Osteoblast (primary cell): Measurements from ENCODE around the gene CSNK2A2. TPM values are rescaled to one million over a fixed set of nuclear protein-coding genes. Genes with fewer than 3 reads are reported as not detected.

Experiments
- DNase-seq: peaks from one replicate; pipeline ENCODE4 v3.0.0; 2011; ENCODE audit warnings: low spot score, mixed read lengths; ENCODE audit not compliant: insufficient read length; ENCODE audit errors: missing footprints
- H2AFZ ChIP-seq: 2 replicates; pipeline ENCODE4 v1.6.0; 2011; ENCODE audit warnings: mild to moderate bottlenecking, low read length
- H3K27ac ChIP-seq: 2 replicates; pipeline ENCODE4 v1.5.1; 2011; ENCODE audit warnings: mild to moderate bottlenecking, low read depth, low read length, moderate library complexity
- H3K27me3 ChIP-seq: 2 replicates; pipeline ENCODE4 v1.6.0; 2012; ENCODE audit warnings: mild to moderate bottlenecking, control low read depth, inconsistent platforms, low read length, moderate library complexity; ENCODE audit not compliant: insufficient read depth
- H3K36me3 ChIP-seq: 2 replicates; pipeline ENCODE4 v1.5.1; 2011; ENCODE audit warnings: mild to moderate bottlenecking, low read length, control low read depth, moderate library complexity; ENCODE audit not compliant: insufficient read depth
- H3K4me1 ChIP-seq: 2 replicates; pipeline ENCODE4 v1.5.1; 2011; ENCODE audit warnings: mild to moderate bottlenecking, low read length, control low read depth, moderate library complexity; ENCODE audit not compliant: insufficient read depth
- H3K4me2 ChIP-seq: 2 replicates; pipeline ENCODE4 v1.6.0; 2011; ENCODE audit warnings: mild to moderate bottlenecking, low read length; ENCODE audit not compliant: insufficient read depth
- H3K4me3 ChIP-seq: fragments of 200-600 bp; sonication (generic); 3 replicates; pipeline ENCODE4 v1.5.1; 2012; ENCODE audit warnings: mild to moderate bottlenecking, low read length, inconsistent platforms; ENCODE audit not compliant: insufficient read depth
- H3K79me2 ChIP-seq: 2 replicates; pipeline ENCODE4 v1.6.0; 2012; ENCODE audit warnings: mild to moderate bottlenecking, low read length, control low read depth, inconsistent platforms; ENCODE audit not compliant: insufficient read depth
- H3K9me3 ChIP-seq: 2 replicates; pipeline ENCODE4 v1.5.1; 2011; ENCODE audit warnings: low read depth, low read length, control low read depth
- H4K20me1 ChIP-seq: 2 replicates; pipeline ENCODE4 v1.6.0; 2012; ENCODE audit warnings: mild to moderate bottlenecking, low read length, control low read depth; ENCODE audit not compliant: insufficient read depth
- CTCF ChIP-seq: IDR thresholded peaks from 2 replicates; pipeline ENCODE4 v1.5.1; 2011; ENCODE audit warnings: mild to moderate bottlenecking, low read depth, low read length, moderate library complexity; ENCODE audit errors: extremely low read depth
- total RNA-seq: library from RNA; depleted of rRNA; stranded (reverse); fragments of >200 nt; gene quantifications from 2 replicates; pipeline ENCODE4 v1.2.3, GENCODE V29; 2012

CSNK2A2 gene
- total RNA-seq, 1 donor = 40.5 TPM

GRCh38 chr16:58205276-58206036 is 7.5 kb upstream of the CSNK2A2 start:
- no peaks in the 10 kb centered on the region for H3K36me3 ChIP-seq
- H3K4me1 ChIP-seq = no peaks in the 10 kb centered on the region
- H3K27me3 ChIP-seq = peaks cover 10% of the 10 kb centered on the region
- H2AFZ ChIP-seq = no peak overlapping the region
- H3K4me2 ChIP-seq = no peak overlapping the region
- H3K79me2 ChIP-seq = no peaks in the 10 kb centered on the region
- no peaks in the 10 kb centered on the region for H3K9me3 ChIP-seq
- no peak overlapping the region for H3K4me3 ChIP-seq
- H3K27ac ChIP-seq = no peak overlapping the region
- no peaks in the 10 kb centered on the region for H4K20me1 ChIP-seq
- TF ChIP-seq CTCF = no peak
- no peak for DNase-seq

GRCh38 chr16:58201163-58201562 is 3.3 kb upstream of the CSNK2A2 start:
- H3K9me3 ChIP-seq = no peaks in the 10 kb centered on the region
- no peak for TF ChIP-seq CTCF
- no peaks in the 10 kb centered on the region for H3K36me3 ChIP-seq
- H3K4me2 ChIP-seq = no peak overlapping the region
- peaks cover 13% of the 10 kb centered on the region for H3K79me2 ChIP-seq
- no peak overlapping the region for H3K4me3 ChIP-seq
- no peak for DNase-seq
- no peak overlapping the region for H2AFZ ChIP-seq
- peaks cover 11% of the 10 kb centered on the region for H3K4me1 ChIP-seq
- peaks cover 17% of the 10 kb centered on the region for H3K27me3 ChIP-seq
- no peak overlapping the region for H3K27ac ChIP-seq
- H4K20me1 ChIP-seq = peaks cover 4% of the 10 kb centered on the region

GRCh38 chr16:58200004-58200797 is 2.3 kb upstream of the CSNK2A2 start:
- Histone ChIP-seq H3K27me3 (peaks cover 17% of the 10 kb centered on the region), H3K36me3 (peaks cover 8% of the 10 kb centered on the region), H3K4me2 (no peak overlapping the region), H3K27ac (no peak overlapping the region), H4K20me1 (peaks cover 7% of the 10 kb centered on the region), H3K4me1 (peaks cover 12% of the 10 kb centered on the region), H3K79me2 (peaks cover 22% of the 10 kb centered on the region), H3K4me3 (no peak overlapping the region), H3K9me3 (no peaks in the 10 kb centered on the region), H2AFZ (no peak overlapping the region)
- no peak for TF ChIP-seq CTCF
- DNase-seq = no peak

- H3K36me3 ChIP-seq = peaks cover 21% of the 10 kb centered on the region
- peaks cover 13% of the 10 kb centered on the region for H4K20me1 ChIP-seq
- H3K4me1 ChIP-seq = peaks cover 12% of the 10 kb centered on the region
- H3K4me2 ChIP-seq = no peak overlapping the region
- H2AFZ ChIP-seq = no peak overlapping the region
- no peak for DNase-seq
- TF ChIP-seq CTCF = no peak
- H3K9me3 ChIP-seq = no peaks in the 10 kb centered on the region
- H3K4me3 ChIP-seq = no peak overlapping the region
- peaks cover 34% of the 10 kb centered on the region for H3K79me2 ChIP-seq
- no peak overlapping the region for H3K27ac ChIP-seq
- H3K27me3 ChIP-seq = peaks cover 12% of the 10 kb centered on the region
Observed at GRCh38 chr16:58198803-58199411, 1.0 kb upstream of the CSNK2A2 start.
